Right lobe of liver (tissue), 6 donors: ENCODE data around the gene THRA. TPM values are rescaled to one million over a fixed set of nuclear protein-coding genes. Genes with fewer than 3 reads are reported as not detected.
A peak's percentile ranks its signal among the peaks of the same experiment; 100 is the strongest.

Source experiments
- ATAC-seq, 4 donors: fragments of 200-7000 bp; cut with Tn5 transposase; one replicate each; pipeline ENCODE4 v1.9.1; 2020; ENCODE audit warnings: mild to moderate bottlenecking in 4 of 4, moderate library complexity in 4 of 4
- DNase-seq, 3 donors: peaks; one replicate each; pipeline ENCODE4 v3.0.0-alpha.2; 2020
- H3K27ac ChIP-seq, 3 donors: fragments of 200-600 bp; one replicate each; pipeline ENCODE4 v1.8.0; 2022
- H3K27me3 ChIP-seq, 2 donors: fragments of 200-600 bp; one replicate each; pipeline ENCODE4 v1.8.0; 2022
- H3K36me3 ChIP-seq, 4 donors: fragments of 200-600 bp; sonication (generic) in 1 of 4; one replicate each; pipeline versions ENCODE4 v1.5.1 to v1.8.0; 2017 to 2022; ENCODE audit warnings: control low read depth in 1 of 4
- H3K4me1 ChIP-seq, 4 donors: fragments of 200-600 bp; sonication (generic) in 1 of 4; one replicate each; pipeline versions ENCODE4 v1.5.1 to v1.8.0; 2017 to 2022; ENCODE audit warnings: control low read depth in 1 of 4
- H3K4me3 ChIP-seq, 3 donors: fragments of 200-600 bp; one replicate each; pipeline ENCODE4 v1.8.0; 2022
- H3K9me3 ChIP-seq, 4 donors: fragments of 200-600 bp; sonication (generic) in 1 of 4; one replicate each; pipeline versions ENCODE4 v1.5.1 to v1.8.0; 2017 to 2022; ENCODE audit warnings: control low read depth in 1 of 4
- CTCF ChIP-seq, 4 donors: fragments of 200-600 bp in 3 of 4; fragments of 450-650 bp in 1 of 4; IDR thresholded peaks; one replicate each; pipeline versions ENCODE4 v1.5.1 to v1.8.0; 2016 to 2022; ENCODE audit warnings: antibody characterized with exemption in 4 of 4, mild to moderate bottlenecking in 2 of 4
- POLR2A ChIP-seq: fragments of 450-650 bp; IDR thresholded peaks from one replicate; pipeline ENCODE4 v1.6.1; 2017; ENCODE audit warnings: antibody characterized with exemption, mild to moderate bottlenecking
- WGBS: methylation state at CpG from one replicate; pipeline ENCODE4 v1.1.6; 2018; ENCODE audit warnings: low coverage, low lambda C conversion rate; ENCODE audit not compliant: insufficient coverage; ENCODE audit errors: missing lambda C conversion rate; 5-methylcytosine and 5-hydroxymethylcytosine counted together
- intact Hi-C, 2 donors: fragments of 100-400 bp; cut with DNase I; formaldehyde crosslinking; loops; one replicate each; pipeline versions ENCODE4 v1.11.2 to v1.14.1; 2022
- total RNA-seq, 6 experiments: library from RNA; depleted of rRNA in 2 of 6; stranded (reverse); fragments of >200 nt in 2 of 6; fragmentation: NEBNext Ultra II Directional in 3 of 6; extraction: Animal tissue kit (Norgen Biotek cat#: 25700) in 3 of 6; gene quantifications; one replicate each; pipeline versions ENCODE4 v1.1.0 to v1.2.4, GENCODE V29; 2016 to 2023
- donor health status: DM: no; HTN: yes; CAD: no.
- donor health status: DM: no; HTN: no; CAD: no.
- donor health status: DM: no; HTN: no; CAD: no.
- donor health status: DM: no; HTN: yes; CAD: no.
- donor health status: DM: no; HTN: yes; CAD: no.

THRA gene
- total RNA-seq, 6 experiments from 2014 or later = 3.7 to 9.4 (median 7.7) TPM

GRCh38 chr17:40100419-40100668, 37.6 kb downstream of the THRA start, which contains the start of gene NR1D1:
NR1D1 (minus strand) TSS chr17:40100589; CDS start chr17:40100094, 495 bp downstream.
- intact Hi-C loops = no loop called here
- TF ChIP-seq POLR2A = peak; percentile 98
- TF ChIP-seq CTCF (IDR thresholded peaks at IDR 0.05) = no peak
- DNase-seq (no peak), ATAC-seq (peak in 3 of 4 donors; percentile 40 to 56 (median 48))
- Histone ChIP-seq H3K27me3 (no peaks in the 10 kb centered on the region), H3K9me3 (no peaks in the 10 kb centered on the region), H3K36me3 (peaks cover 0 to 22% (median 10%) of the 10 kb centered on the region in 4 donors), H3K27ac (peak within 1 kb of the TSS; percentile 93 to 96 (median 95)), H3K4me3 (peak within 1 kb of the TSS; percentile 89 to 92 (median 91)), H3K4me1 (peaks cover 2 to 56% (median 30%) of the 10 kb centered on the region in 4 donors)
- 0% methylated on average over 7 of the region's 16 CpGs for WGBS

- DNase-seq (peak; percentile 98 to 99 (median 99)), ATAC-seq (peak; percentile 48 to 71 (median 57))
- WGBS = 0% methylated on average over 7 of the region's 25 CpGs
- Histone ChIP-seq H3K4me1 (peaks cover 2 to 51% (median 26%) of the 10 kb centered on the region in 4 donors), H3K4me3 (peak overlapping the region; percentile 20 to 92 (median 89)), H3K27me3 (no peaks in the 10 kb centered on the region), H3K36me3 (peaks cover 0 to 17% (median 8%) of the 10 kb centered on the region in 4 donors), H3K9me3 (no peaks in the 10 kb centered on the region), H3K27ac (peak overlapping the region; percentile 85 to 96 (median 93))
- intact Hi-C loops = no loop called here
- TF ChIP-seq POLR2A (peak; percentile 1), CTCF (IDR thresholded peaks at IDR 0.05) (no peak)
These were observed 38.1 kb downstream of the THRA start for GRCh38 chr17:40100669-40101366.

GRCh38 chr17:40101367-40102210, 38.8 kb downstream of the THRA start:
- Histone ChIP-seq H3K4me1 (peaks cover 2 to 48% (median 20%) of the 10 kb centered on the region in 4 donors), H3K9me3 (no peaks in the 10 kb centered on the region), H3K36me3 (peaks cover 0 to 9% (median 4%) of the 10 kb centered on the region in 4 donors), H3K4me3 (peak overlapping the region in 2 of 3 donors; percentile 89 to 92), H3K27me3 (no peaks in the 10 kb centered on the region), H3K27ac (peak overlapping the region; percentile 85 to 96 (median 93))
- ATAC-seq = no peak
- intact Hi-C loops = no loop called here
- no peak for TF ChIP-seq POLR2A
- no peak for TF ChIP-seq CTCF (IDR thresholded peaks at IDR 0.05)
- WGBS = 47% methylated on average over 16 of the region's 16 CpGs
- DNase-seq = no peak

GRCh38 chr17:40103071-40103661, 40.4 kb downstream of the THRA start:
- no peak for ATAC-seq
- H3K4me3 ChIP-seq = no peak overlapping the region
- H3K4me1 ChIP-seq = peaks cover 2 to 42% (median 15%) of the 10 kb centered on the region in 4 donors
- no peak for DNase-seq
- H3K9me3 ChIP-seq = no peaks in the 10 kb centered on the region
- 88% methylated on average over 2 of the region's 3 CpGs for WGBS
- no peaks in the 10 kb centered on the region for H3K27me3 ChIP-seq
- peak overlapping the region in 2 of 3 donors; percentile 10 to 18 for H3K27ac ChIP-seq
- intact Hi-C loops = no loop called here
- no peaks in the 10 kb centered on the region for H3K36me3 ChIP-seq
- TF ChIP-seq POLR2A (no peak), CTCF (IDR thresholded peaks at IDR 0.05) (no peak)
